SK-N-SH treated with all-trans-retinoic acid at 6 μM for 48 hours (cell line): ENCODE data around the gene ARHGEF7.
A peak's percentile ranks its signal among the peaks of the same experiment; 100 is the strongest.

Experiments
- ATAC-seq: fragments of 200-7000 bp; cut with Tn5 transposase; 3 replicates; pipeline ENCODE4 v1.9.1; 2020; ENCODE audit warnings: mild to moderate bottlenecking, moderate library complexity
- ARNTL ChIP-seq: fragments of 450-650 bp; formaldehyde crosslinking; IDR thresholded peaks from 2 replicates; pipeline ENCODE4 v1.5.0; 2020; ENCODE audit warnings: low read depth, mild to moderate bottlenecking, moderate library complexity, borderline replicate concordance
- BACH2 ChIP-seq: fragments of 250-450 bp; sonication (Bioruptor Pico); IDR thresholded peaks from 2 replicates; pipeline ENCODE4 v1.9.0; 2021; ENCODE audit warnings: mild to moderate bottlenecking, borderline replicate concordance
- CSDC2 ChIP-seq: fragments of 250-450 bp; sonication (Bioruptor Pico); IDR thresholded peaks from 2 replicates; pipeline ENCODE4 v1.5.0; 2020; ENCODE audit warnings: mild to moderate bottlenecking, moderate library complexity
- ESRRG ChIP-seq: fragments of 250-450 bp; sonication (Bioruptor Pico); IDR thresholded peaks from 2 replicates; pipeline ENCODE4 v1.6.1; 2021; ENCODE audit warnings: mild to moderate bottlenecking
- GLIS3 ChIP-seq: fragments of 250-450 bp; sonication (Bioruptor Pico); IDR thresholded peaks from 2 replicates; pipeline ENCODE4 v1.5.0; 2020; ENCODE audit warnings: mild to moderate bottlenecking, moderate library complexity
- ISL1 ChIP-seq: fragments of 250-450 bp; sonication (Bioruptor Pico); IDR thresholded peaks from 2 replicates; pipeline ENCODE4 v2.1.2; 2022; ENCODE audit warnings: mild to moderate bottlenecking, moderate library complexity
- OSR1 ChIP-seq: fragments of 250-450 bp; sonication (Bioruptor Pico); IDR thresholded peaks from 2 replicates; pipeline ENCODE4 v1.8.0; 2022; ENCODE audit warnings: moderate library complexity, mild to moderate bottlenecking, inconsistent platforms
- PPARA ChIP-seq: fragments of 250-450 bp; sonication (Bioruptor Pico); IDR thresholded peaks from 2 replicates; pipeline ENCODE4 v1.5.0; 2020; ENCODE audit warnings: mild to moderate bottlenecking, borderline replicate concordance
- RARB ChIP-seq: fragments of 250-450 bp; sonication (Bioruptor Pico); IDR thresholded peaks from 2 replicates; pipeline ENCODE4 v1.8.0; 2021; ENCODE audit warnings: mild to moderate bottlenecking, moderate library complexity
- SNAI2 ChIP-seq: fragments of 250-450 bp; sonication (Bioruptor Pico); IDR thresholded peaks from 2 replicates; pipeline ENCODE4 v1.5.0; 2020; ENCODE audit warnings: mild to moderate bottlenecking, moderate library complexity
- TCF4 ChIP-seq: fragments of 250-450 bp; sonication (Bioruptor Pico); IDR thresholded peaks from 2 replicates; pipeline ENCODE4 v1.8.0; 2021; ENCODE audit warnings: mild to moderate bottlenecking, moderate library complexity, borderline replicate concordance
- TOX ChIP-seq: fragments of 250-450 bp; sonication (Bioruptor Pico); IDR thresholded peaks from 2 replicates; pipeline ENCODE4 v1.8.0; 2021; ENCODE audit warnings: mild to moderate bottlenecking, moderate library complexity, borderline replicate concordance
- ZFP3 ChIP-seq: fragments of 250-450 bp; sonication (Bioruptor Pico); IDR thresholded peaks from 2 replicates; pipeline ENCODE4 v1.5.0; 2020; ENCODE audit warnings: mild to moderate bottlenecking, moderate library complexity
- ZFP30 ChIP-seq: fragments of 450-650 bp; formaldehyde crosslinking; IDR thresholded peaks from 2 replicates; pipeline ENCODE4 v1.5.0; 2022; ENCODE audit warnings: mild to moderate bottlenecking, moderate library complexity
- ZNF565 ChIP-seq: fragments of 450-650 bp; formaldehyde crosslinking; conservative IDR thresholded peaks from 2 replicates; pipeline ENCODE4 v1.5.0; 2020; ENCODE audit warnings: low read depth, mild to moderate bottlenecking, moderate library complexity
- ZNF70 ChIP-seq: fragments of 450-650 bp; formaldehyde crosslinking; IDR thresholded peaks from 2 replicates; pipeline ENCODE4 v1.5.0; 2020; ENCODE audit warnings: mild to moderate bottlenecking, moderate library complexity
- ZNF8 ChIP-seq: fragments of 450-650 bp; formaldehyde crosslinking; IDR thresholded peaks from 2 replicates; pipeline ENCODE4 v1.5.0; 2020; ENCODE audit warnings: mild to moderate bottlenecking, moderate library complexity
- TF ChIP-seq, protein P1 (sequence below): fragments of 250-450 bp; sonication (Bioruptor Pico); IDR thresholded peaks from 2 replicates; pipeline ENCODE4 v1.8.0; 2021; ENCODE audit warnings: low read depth, mild to moderate bottlenecking, moderate library complexity, borderline replicate concordance
- TF ChIP-seq, protein P2 (sequence below): fragments of 250-450 bp; sonication (Bioruptor Pico); IDR thresholded peaks from 2 replicates; pipeline ENCODE4 v1.8.0; 2020; ENCODE audit warnings: mild to moderate bottlenecking, moderate library complexity, borderline replicate concordance
- TF ChIP-seq, protein P3 (sequence below): fragments of 250-450 bp; sonication (Bioruptor Pico); IDR thresholded peaks from 2 replicates; pipeline ENCODE4 v1.5.0; 2020; ENCODE audit warnings: mild to moderate bottlenecking, moderate library complexity
- TF ChIP-seq, protein P4 (sequence below): fragments of 250-450 bp; sonication (Bioruptor Pico); IDR thresholded peaks from 2 replicates; pipeline ENCODE4 v1.5.1; 2020; ENCODE audit warnings: low read depth, mild to moderate bottlenecking, moderate library complexity
- TF ChIP-seq, protein P5 (sequence below): fragments of 250-450 bp; sonication (Bioruptor Pico); IDR thresholded peaks from 2 replicates; pipeline ENCODE4 v1.5.1; 2021; ENCODE audit warnings: mild to moderate bottlenecking, moderate library complexity

The ARHGEF7 gene

DNA sequence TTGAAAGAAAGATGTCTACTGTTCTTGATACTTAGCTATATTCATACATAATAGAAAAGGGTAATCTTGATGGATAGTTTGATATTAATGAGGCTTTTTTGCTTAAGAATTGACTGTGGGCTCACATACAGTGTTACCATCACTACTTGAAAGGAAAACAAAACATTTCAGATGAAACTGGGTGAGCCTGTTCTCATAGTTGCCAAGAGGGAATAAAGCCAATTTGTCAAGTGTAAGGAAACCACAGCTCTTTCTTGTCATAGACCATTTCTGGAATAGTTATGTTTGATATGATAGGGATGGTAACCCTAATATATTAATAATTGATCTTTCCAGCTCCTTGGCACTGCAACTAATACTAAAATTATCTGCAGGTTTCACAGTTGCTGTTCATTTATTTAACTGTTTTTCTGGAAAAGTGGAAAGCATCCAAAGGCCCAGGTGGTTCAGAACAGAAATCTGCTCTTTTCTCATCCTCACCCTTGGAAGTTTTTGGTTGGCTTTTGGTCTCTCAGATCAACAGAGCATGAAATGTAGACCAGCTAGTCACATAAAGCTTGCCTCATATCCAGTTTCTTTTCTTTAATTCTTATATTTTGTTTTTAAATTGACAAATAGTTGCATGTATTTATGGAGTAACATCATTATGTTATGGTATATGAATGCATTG lies 43.2 kb downstream of the ARHGEF7 start:
- TF ChIP-seq, protein P1, sequence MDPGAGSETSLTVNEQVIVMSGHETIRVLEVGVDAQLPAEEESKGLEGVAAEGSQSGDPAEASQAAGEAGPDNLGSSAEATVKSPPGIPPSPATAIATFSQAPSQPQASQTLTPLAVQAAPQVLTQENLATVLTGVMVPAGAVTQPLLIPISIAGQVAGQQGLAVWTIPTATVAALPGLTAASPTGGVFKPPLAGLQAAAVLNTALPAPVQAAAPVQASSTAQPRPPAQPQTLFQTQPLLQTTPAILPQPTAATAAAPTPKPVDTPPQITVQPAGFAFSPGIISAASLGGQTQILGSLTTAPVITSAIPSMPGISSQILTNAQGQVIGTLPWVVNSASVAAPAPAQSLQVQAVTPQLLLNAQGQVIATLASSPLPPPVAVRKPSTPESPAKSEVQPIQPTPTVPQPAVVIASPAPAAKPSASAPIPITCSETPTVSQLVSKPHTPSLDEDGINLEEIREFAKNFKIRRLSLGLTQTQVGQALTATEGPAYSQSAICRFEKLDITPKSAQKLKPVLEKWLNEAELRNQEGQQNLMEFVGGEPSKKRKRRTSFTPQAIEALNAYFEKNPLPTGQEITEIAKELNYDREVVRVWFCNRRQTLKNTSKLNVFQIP (CRISPR knock-in tag) = no peak
- TF ChIP-seq SNAI2 (CRISPR knock-in tag) = no peak
- TF ChIP-seq TCF4 (CRISPR knock-in tag) = no peak
- no peak for TF ChIP-seq ARNTL (CRISPR knock-in tag)
- no peak for TF ChIP-seq ZFP30
- no peak for TF ChIP-seq GLIS3 (CRISPR knock-in tag)
- TF ChIP-seq TOX = no peak
- TF ChIP-seq ESRRG (CRISPR knock-in tag) = no peak
- no peak for TF ChIP-seq RARB (CRISPR knock-in tag)
- no peak for TF ChIP-seq ISL1 (CRISPR knock-in tag)
- TF ChIP-seq ZNF8 (CRISPR knock-in tag) = no peak
- TF ChIP-seq OSR1 (CRISPR knock-in tag) = no peak
- TF ChIP-seq BACH2 = no peak
- TF ChIP-seq ZFP3 = no peak
- no peak for TF ChIP-seq ZNF70 (CRISPR knock-in tag)
- no peak for TF ChIP-seq ZNF565 (CRISPR knock-in tag)
- TF ChIP-seq PPARA = no peak
- TF ChIP-seq, protein P2, sequence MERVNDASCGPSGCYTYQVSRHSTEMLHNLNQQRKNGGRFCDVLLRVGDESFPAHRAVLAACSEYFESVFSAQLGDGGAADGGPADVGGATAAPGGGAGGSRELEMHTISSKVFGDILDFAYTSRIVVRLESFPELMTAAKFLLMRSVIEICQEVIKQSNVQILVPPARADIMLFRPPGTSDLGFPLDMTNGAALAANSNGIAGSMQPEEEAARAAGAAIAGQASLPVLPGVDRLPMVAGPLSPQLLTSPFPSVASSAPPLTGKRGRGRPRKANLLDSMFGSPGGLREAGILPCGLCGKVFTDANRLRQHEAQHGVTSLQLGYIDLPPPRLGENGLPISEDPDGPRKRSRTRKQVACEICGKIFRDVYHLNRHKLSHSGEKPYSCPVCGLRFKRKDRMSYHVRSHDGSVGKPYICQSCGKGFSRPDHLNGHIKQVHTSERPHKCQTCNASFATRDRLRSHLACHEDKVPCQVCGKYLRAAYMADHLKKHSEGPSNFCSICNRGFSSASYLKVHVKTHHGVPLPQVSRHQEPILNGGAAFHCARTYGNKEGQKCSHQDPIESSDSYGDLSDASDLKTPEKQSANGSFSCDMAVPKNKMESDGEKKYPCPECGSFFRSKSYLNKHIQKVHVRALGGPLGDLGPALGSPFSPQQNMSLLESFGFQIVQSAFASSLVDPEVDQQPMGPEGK = no peak
- TF ChIP-seq CSDC2 (CRISPR knock-in tag) = no peak
- no peak for ATAC-seq

DNA sequence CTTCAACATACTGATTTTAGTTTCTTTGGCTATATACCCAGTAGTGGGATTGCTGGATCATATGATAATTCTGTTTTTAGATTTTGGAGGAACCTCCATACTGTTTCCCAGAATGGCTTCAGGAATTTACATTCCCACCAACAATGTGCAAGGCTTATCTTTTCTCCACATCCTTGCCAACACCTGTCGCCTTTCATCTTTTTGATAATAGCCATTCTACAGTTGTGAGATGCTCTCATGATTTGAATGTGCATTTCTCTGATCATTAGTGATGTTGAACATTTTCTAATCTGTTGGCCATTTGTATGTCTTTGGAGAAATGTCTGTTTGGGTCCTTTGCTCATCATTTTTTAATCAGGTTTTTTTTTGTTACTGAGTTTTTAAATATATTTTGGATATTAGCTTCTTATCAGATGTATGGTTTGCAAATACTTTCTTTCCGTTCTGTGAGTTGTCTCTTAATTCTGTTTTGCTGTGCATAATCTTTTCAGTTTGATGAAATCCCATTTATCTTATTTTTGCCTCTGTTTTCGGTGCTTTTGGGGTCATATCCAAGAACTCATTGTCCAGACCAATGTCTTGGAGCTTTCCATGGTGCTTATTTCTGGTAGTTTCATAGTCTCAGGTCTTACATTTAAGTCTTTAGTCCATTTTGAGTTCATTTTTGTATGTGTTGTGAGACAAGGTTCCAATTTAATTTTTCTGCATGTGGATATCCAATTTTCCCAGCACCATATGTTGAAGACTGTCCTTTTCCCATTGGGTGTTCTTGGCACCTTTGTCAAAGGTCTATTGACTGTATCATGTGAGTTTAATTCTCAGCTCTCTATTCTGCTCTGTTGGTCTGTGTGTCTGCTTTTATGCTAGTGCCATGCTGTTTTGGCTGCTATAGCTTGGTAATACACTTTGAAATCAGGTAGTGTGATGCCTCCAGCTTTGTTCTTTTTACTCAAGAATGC lies 44.5 kb downstream of the ARHGEF7 start:
- peak; percentile 62 for ATAC-seq
- TF ChIP-seq PPARA (no peak), GLIS3 (CRISPR knock-in tag) (no peak), ESRRG (CRISPR knock-in tag) (no peak), TCF4 (CRISPR knock-in tag) (no peak)

DNA sequence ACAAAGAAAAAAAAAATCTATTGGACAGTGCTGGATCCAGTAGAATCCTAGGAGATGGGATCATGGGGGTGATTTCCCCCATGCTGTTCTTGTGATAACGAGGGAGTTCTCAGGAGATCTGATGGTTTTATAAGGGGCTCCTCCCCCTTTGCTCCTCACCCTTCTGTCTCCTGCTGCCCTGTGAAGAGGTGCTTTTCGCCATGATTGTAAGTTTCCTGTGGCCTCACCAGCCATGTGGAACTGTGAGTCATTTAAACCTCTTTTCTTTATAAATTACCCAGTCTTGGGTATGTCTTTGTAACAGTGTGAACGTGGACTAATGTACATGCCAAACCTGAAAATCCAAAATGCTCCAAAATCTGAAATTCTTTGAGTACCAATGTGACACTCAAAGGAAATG lies 45.5 kb downstream of the ARHGEF7 start:
- no peak for ATAC-seq
- TF ChIP-seq ZFP30 = no peak
- TF ChIP-seq, protein P3, sequence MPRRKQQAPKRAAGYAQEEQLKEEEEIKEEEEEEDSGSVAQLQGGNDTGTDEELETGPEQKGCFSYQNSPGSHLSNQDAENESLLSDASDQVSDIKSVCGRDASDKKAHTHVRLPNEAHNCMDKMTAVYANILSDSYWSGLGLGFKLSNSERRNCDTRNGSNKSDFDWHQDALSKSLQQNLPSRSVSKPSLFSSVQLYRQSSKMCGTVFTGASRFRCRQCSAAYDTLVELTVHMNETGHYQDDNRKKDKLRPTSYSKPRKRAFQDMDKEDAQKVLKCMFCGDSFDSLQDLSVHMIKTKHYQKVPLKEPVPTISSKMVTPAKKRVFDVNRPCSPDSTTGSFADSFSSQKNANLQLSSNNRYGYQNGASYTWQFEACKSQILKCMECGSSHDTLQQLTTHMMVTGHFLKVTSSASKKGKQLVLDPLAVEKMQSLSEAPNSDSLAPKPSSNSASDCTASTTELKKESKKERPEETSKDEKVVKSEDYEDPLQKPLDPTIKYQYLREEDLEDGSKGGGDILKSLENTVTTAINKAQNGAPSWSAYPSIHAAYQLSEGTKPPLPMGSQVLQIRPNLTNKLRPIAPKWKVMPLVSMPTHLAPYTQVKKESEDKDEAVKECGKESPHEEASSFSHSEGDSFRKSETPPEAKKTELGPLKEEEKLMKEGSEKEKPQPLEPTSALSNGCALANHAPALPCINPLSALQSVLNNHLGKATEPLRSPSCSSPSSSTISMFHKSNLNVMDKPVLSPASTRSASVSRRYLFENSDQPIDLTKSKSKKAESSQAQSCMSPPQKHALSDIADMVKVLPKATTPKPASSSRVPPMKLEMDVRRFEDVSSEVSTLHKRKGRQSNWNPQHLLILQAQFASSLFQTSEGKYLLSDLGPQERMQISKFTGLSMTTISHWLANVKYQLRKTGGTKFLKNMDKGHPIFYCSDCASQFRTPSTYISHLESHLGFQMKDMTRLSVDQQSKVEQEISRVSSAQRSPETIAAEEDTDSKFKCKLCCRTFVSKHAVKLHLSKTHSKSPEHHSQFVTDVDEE (CRISPR knock-in tag) = no peak
- TF ChIP-seq TOX = no peak
- TF ChIP-seq CSDC2 (CRISPR knock-in tag) = no peak
- no peak for TF ChIP-seq ZNF70 (CRISPR knock-in tag)
- TF ChIP-seq, protein P4, sequence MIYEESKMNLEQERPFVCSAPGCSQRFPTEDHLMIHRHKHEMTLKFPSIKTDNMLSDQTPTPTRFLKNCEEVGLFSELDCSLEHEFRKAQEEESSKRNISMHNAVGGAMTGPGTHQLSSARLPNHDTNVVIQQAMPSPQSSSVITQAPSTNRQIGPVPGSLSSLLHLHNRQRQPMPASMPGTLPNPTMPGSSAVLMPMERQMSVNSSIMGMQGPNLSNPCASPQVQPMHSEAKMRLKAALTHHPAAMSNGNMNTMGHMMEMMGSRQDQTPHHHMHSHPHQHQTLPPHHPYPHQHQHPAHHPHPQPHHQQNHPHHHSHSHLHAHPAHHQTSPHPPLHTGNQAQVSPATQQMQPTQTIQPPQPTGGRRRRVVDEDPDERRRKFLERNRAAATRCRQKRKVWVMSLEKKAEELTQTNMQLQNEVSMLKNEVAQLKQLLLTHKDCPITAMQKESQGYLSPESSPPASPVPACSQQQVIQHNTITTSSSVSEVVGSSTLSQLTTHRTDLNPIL = no peak
- TF ChIP-seq TCF4 (CRISPR knock-in tag) = no peak
- TF ChIP-seq, protein P2 = no peak
- TF ChIP-seq OSR1 (CRISPR knock-in tag) = no peak
- TF ChIP-seq RARB (CRISPR knock-in tag) = no peak
- no peak for TF ChIP-seq GLIS3 (CRISPR knock-in tag)
- TF ChIP-seq, protein P5, sequence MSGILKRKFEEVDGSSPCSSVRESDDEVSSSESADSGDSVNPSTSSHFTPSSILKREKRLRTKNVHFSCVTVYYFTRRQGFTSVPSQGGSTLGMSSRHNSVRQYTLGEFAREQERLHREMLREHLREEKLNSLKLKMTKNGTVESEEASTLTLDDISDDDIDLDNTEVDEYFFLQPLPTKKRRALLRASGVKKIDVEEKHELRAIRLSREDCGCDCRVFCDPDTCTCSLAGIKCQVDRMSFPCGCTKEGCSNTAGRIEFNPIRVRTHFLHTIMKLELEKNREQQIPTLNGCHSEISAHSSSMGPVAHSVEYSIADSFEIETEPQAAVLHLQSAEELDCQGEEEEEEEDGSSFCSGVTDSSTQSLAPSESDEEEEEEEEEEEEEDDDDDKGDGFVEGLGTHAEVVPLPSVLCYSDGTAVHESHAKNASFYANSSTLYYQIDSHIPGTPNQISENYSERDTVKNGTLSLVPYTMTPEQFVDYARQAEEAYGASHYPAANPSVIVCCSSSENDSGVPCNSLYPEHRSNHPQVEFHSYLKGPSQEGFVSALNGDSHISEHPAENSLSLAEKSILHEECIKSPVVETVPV = no peak
- TF ChIP-seq ZNF565 (CRISPR knock-in tag) = no peak
- no peak for TF ChIP-seq ZNF8 (CRISPR knock-in tag)
- TF ChIP-seq BACH2 = no peak
- TF ChIP-seq ESRRG (CRISPR knock-in tag) = no peak
- TF ChIP-seq, all 23 proteins: peak for 0
